Stimulated activated memory B cell treated with anti-CD40 and anti-IgM and Interleukin-4, amounts not matched to agents 10 μg/mL and 1 μg/mL and 100 μg/mL, for 72 hours (primary cell): ENCODE measurements around the gene SH3BGRL2.
"Not testable (repeated sequence)": the region's sequence is repeated elsewhere in the genome, so short reads cannot be mapped to it uniquely, and the experiment has no call there.

Experiments
- ATAC-seq: fragments of 150-1000 bp; cut with Tn5 transposase; 2 replicates; pipeline ENCODE4 v1.10.0; 2021
- H3K27ac Mint-ChIP-seq: one replicate; pipeline ENCODE4 v1.8.0; 2022; ENCODE audit warnings: mild to moderate bottlenecking, mixed read lengths
- H3K27me3 Mint-ChIP-seq: one replicate; pipeline ENCODE4 v1.8.0; 2022; ENCODE audit warnings: mixed read lengths
- H3K36me3 Mint-ChIP-seq: one replicate; pipeline ENCODE4 v1.8.0; 2022; ENCODE audit warnings: mixed read lengths
- H3K4me1 Mint-ChIP-seq: one replicate; pipeline ENCODE4 v1.8.0; 2022; ENCODE audit warnings: mixed read lengths
- H3K4me3 Mint-ChIP-seq: one replicate; pipeline ENCODE4 v1.8.0; 2022; ENCODE audit warnings: mild to moderate bottlenecking, moderate library complexity, mixed read lengths
- H3K9me3 Mint-ChIP-seq: one replicate; pipeline ENCODE4 v1.8.0; 2022; ENCODE audit warnings: mixed read lengths

Gene SH3BGRL2

DNA sequence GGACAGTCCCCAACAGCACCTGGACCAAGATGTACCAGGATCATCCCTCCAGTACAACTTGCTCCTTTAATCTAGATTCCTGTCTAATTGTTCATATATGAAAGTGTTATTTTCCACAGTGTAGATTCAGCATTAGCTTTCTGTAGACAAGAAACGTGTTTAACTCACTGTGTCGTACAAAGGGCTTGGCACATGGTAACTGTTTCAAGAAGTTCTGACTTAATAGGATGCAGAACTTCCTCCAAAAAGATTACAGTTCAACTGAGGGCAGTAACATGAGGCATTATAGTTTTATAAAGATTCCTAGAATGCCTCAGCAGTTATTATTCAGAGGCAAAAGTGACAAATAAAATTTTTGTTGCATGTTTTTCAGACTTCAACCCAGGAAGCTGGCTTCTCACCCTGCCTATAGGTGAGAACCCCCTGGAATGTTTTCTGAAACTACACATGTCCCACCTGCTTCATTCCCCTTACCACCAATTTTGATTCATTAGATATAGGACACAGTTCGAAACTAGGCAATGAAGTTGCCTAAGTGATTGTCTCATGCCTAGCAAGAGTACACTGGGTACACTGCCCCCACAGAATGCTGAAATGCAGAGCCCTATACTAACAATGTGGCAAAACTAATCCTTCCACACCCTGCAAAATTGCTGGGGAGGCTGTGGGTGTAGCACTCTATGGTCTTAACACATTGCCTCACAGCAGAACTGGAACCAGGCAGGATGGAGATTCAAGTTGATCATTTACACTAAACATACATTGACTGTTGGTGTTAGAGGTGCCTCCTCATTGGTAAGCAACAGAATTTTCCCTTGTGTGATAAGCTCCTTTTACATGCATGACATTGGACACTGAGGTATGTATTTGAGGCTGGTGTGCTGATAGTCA is 22.6 kb upstream of the SH3BGRL2 start:
- ATAC-seq: peak; percentile 31
- Mint-ChIP-seq H3K36me3 (no peaks in the 10 kb centered on the region), H3K27ac (no peak overlapping the region), H3K4me3 (no peak overlapping the region), H3K27me3 (peaks cover 8% of the 10 kb centered on the region), H3K9me3 (no peaks in the 10 kb centered on the region), H3K4me1 (no peaks in the 10 kb centered on the region)

DNA sequence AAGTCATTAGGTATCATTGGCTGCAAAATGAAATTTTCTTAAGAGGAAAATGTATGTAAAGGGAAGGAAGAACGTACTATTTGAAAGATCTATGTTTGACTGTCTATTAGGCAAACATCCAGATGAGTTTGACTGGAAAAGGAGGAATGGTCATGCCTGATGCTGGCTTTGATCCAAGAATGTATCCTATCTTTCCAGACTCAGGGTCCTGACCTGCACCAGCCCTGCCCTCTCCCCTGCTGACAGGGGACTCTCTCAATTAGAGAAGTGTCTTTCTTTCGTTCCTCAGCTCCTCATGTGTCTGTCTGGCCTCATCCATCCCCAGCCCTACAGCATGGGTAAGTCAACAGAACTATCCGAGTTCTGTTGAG is 21.9 kb upstream of the SH3BGRL2 start:
- Mint-ChIP-seq H3K4me3 (no peak overlapping the region), H3K27ac (no peak overlapping the region), H3K36me3 (no peaks in the 10 kb centered on the region), H3K4me1 (no peaks in the 10 kb centered on the region), H3K27me3 (peaks cover 8% of the 10 kb centered on the region), H3K9me3 (no peaks in the 10 kb centered on the region)
- ATAC-seq: no peak

DNA sequence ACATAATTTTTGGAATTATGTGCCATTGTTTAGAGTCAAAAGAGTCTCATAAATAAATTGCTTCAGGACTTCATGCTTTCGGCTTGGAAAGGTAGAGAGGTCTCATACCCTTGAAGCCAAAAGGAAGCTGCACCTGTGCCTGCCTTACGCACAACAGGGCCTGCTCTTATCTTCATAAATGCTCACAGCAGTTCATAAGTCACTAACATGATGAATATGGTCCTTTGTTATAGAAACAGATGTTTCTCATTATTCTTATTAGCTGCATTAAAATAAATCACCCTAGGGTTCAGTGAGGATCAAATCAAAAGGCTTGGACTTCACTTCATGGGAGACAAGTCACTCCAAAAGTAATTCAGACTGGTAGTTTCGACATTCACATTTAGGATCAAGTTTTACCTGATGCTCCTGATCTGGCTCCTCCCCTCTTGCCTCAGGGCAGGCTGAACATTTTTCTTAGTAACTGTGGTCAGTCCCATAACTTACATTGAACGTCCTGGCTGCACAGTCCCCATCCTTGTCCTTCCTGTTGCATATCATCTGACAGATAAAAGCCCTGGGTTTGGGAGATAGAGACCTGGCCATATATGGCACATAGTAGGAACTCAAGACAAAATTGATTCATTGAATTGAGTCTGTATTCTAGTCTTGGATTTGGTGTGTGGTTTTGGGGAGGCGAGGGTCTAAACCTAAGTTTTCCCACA is 20.7 kb upstream of the SH3BGRL2 start:
- no peak for ATAC-seq
- no peak overlapping the region for H3K4me3 Mint-ChIP-seq
- H3K27me3 Mint-ChIP-seq: peaks cover 8% of the 10 kb centered on the region
- H3K9me3 Mint-ChIP-seq: no peaks in the 10 kb centered on the region
- H3K36me3 Mint-ChIP-seq: no peaks in the 10 kb centered on the region
- H3K27ac Mint-ChIP-seq: no peak overlapping the region
- no peaks in the 10 kb centered on the region for H3K4me1 Mint-ChIP-seq

DNA sequence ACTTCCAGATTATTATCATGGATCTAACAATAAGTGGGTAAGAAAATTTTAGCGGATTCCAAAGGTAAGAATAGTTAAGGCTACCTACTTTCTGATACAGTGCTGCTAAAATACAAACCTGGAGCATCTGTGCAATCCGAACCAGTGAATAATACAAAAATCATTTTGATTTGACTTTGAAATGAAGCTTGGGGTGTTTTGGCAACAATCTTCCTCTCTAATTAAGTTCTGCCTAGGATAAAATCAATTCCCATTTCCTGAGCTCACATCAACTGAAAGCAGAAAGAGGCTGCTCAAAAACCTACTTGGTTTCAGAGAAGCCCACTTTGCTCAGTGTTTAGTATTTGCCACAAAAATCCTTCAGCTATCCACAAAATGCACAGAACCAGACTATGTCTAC is 18.7 kb upstream of the SH3BGRL2 start:
- ATAC-seq: no peak
- Mint-ChIP-seq H3K9me3 (no peaks in the 10 kb centered on the region), H3K36me3 (no peaks in the 10 kb centered on the region)

DNA sequence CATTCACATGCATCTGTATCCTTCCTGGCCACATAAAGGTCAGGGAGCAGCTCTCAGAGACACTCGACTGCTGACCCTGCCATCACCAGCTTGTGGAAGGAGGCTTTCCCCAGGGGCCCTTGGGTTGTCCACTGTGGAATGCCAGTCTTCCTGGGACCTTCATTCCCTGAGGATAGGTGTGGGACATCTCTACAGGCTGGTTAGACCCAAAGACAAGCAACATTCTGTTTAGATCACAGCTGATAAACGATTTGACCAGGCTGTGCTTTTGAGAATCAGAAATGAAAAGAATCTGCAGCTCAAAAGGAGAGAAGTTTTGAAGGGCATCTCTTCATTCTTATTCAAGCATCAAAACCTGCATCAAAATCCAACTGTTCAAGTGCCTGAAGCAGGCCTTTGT is 18.2 kb upstream of the SH3BGRL2 start:
- Mint-ChIP-seq H3K4me1 (no peaks in the 10 kb centered on the region), H3K27me3 (no peaks in the 10 kb centered on the region), H3K4me3 (no peak overlapping the region), H3K36me3 (no peaks in the 10 kb centered on the region), H3K27ac (no peak overlapping the region), H3K9me3 (no peaks in the 10 kb centered on the region)
- no peak for ATAC-seq

More for the DNA sequence above, 18.7 kb upstream of the SH3BGRL2 start:
- Mint-ChIP-seq H3K27me3 (peaks cover 3% of the 10 kb centered on the region), H3K4me1 (no peaks in the 10 kb centered on the region), H3K27ac (no peak overlapping the region), H3K4me3 (no peak overlapping the region)

DNA sequence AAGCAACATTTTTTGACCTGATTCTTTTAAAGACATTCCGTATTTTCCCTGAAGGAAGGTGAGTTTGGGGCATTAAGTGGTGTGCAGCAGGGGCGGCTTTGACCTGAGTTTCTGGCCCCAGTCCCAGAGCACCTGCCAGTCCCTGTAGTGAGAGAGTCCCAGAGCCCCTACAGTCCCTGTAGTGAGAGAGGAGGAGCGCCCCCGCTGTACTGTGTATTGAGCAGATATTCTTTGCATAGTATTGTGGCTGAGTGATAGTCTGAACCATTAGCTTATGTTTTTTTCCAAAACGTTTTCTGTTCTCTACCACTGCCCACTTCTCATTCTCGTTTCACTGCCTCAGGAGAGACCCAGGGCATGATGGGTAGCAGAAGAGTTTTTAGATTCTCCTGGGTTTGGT is 17.2 kb upstream of the SH3BGRL2 start:
- Mint-ChIP-seq H3K36me3 (no peaks in the 10 kb centered on the region), H3K27ac (no peak overlapping the region), H3K4me3 (no peak overlapping the region), H3K4me1 (no peaks in the 10 kb centered on the region), H3K27me3 (no peaks in the 10 kb centered on the region), H3K9me3 (no peaks in the 10 kb centered on the region)
- no peak for ATAC-seq

DNA sequence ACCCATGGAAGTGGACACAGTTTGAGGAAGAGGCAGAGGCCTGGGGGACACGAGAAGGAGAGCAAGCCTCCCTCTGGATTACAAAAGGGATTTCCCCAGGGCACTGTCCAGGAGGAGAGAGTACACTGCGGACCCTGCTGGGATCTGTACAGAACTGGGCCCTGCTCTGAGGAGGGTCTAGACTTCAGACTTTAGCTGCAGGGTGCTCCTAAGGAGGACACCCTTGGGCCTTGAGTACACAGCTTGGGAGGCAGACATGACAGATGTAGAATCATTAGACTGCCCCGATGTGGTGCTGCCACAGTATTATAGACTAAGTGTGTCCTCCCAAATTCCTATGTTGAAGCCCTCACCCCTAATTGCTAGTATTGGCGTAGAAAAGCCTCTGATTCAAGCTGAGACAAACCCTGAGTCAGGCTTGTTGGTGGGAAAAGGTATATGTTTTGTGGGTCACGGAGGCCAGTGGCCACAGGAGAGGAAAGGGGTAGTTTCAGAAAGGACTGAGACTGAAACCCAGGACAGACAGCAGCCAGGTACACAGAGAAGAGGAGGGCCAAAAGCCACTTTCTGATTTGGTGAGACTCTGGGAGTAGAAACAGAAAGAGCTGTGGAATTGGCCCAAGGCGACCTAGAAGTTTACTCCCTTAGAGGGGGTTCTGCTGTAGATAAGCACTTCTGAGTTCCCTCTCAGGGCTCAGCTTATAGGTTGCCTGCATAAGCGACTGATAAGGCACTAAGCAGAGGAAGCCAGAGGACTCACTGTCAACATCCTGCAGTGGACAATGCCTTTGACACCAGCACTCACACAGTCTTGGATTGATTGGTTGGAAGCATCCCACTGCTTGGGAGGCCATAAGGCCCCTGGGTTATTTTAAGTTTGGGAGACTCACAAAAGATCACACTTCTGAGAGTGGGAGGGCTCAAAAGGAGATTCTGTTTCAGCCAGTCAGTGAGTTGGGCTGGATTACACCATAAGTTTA is 16.5 kb upstream of the SH3BGRL2 start:
- no peak for ATAC-seq
- H3K9me3 Mint-ChIP-seq: no peaks in the 10 kb centered on the region
- H3K27ac Mint-ChIP-seq: no peak overlapping the region
- no peaks in the 10 kb centered on the region for H3K36me3 Mint-ChIP-seq
- H3K4me3 Mint-ChIP-seq: no peak overlapping the region
- H3K27me3 Mint-ChIP-seq: no peaks in the 10 kb centered on the region
- no peaks in the 10 kb centered on the region for H3K4me1 Mint-ChIP-seq

DNA sequence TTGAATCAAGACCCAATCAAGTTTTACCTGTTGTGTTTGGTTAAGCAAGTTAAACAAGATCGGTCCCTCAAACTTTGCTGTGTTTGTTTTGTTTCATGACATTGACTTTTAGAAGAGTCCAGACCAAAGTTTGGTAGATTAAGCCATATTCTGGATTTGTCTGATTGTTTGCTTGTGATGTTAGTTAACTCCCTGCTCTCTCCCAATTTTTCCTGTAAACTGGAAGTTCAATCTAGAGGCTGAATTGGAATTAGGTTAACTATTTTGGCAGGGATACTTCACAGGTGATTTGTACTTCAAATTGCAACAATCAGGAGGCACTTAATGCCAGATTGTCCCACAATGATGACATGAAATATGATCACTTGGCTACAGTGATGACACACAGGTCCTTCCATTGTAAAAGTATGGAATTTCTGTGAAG is 13.6 kb upstream of the SH3BGRL2 start:
- Mint-ChIP-seq H3K36me3 (no peaks in the 10 kb centered on the region), H3K9me3 (no peaks in the 10 kb centered on the region), H3K27ac (no peak overlapping the region), H3K4me1 (no peaks in the 10 kb centered on the region), H3K4me3 (no peak overlapping the region), H3K27me3 (no peaks in the 10 kb centered on the region)
- no peak for ATAC-seq

DNA sequence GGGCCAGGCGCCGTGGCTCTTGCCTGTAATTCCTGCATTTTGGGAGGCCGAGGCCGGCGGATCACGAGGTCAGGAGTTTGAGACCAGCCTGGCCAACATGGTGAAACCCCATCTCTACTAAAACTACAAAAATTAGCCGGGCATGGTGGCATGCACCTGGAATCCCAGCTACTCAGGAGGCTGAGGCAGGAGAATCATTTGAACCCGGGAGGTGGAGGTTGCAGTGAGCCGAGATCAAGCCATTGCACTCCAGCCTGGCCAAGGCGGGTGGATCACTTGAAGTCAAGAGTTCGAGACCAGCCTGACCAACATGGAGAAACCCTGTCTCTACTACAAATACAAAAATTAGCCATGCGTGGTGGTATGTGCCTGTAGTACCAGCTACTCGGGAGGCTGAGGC is 12.7 kb upstream of the SH3BGRL2 start:
- not testable (repeated sequence) for H3K27ac Mint-ChIP-seq, H3K36me3 Mint-ChIP-seq

DNA sequence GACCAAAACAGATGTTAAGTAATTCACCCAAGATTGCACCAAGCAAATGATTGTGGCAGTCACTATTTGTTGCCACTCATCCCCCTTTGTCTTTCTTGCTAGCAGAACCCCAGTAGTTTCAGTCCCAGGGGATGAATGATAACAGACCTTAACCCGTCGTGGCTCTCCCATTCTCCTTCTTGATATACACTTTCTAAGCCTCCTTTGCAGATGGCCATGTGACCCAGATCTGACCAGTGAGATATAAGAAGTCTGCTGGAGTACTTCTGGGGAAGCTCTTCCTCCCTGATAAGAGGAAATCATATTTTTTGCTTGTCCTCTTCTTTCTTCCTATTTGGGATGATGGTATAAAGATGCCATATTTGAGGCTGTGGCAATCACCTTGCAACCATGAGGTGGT is 9.6 kb upstream of the SH3BGRL2 start:
- ATAC-seq: no peak
- Mint-ChIP-seq H3K36me3 (no peaks in the 10 kb centered on the region), H3K9me3 (no peaks in the 10 kb centered on the region), H3K27me3 (no peaks in the 10 kb centered on the region), H3K4me1 (no peaks in the 10 kb centered on the region), H3K27ac (no peak overlapping the region), H3K4me3 (no peak overlapping the region)

More for the DNA sequence above, 12.7 kb upstream of the SH3BGRL2 start:
- not testable (repeated sequence) for H3K4me1 Mint-ChIP-seq, H3K4me3 Mint-ChIP-seq, H3K9me3 Mint-ChIP-seq, ATAC-seq, H3K27me3 Mint-ChIP-seq

DNA sequence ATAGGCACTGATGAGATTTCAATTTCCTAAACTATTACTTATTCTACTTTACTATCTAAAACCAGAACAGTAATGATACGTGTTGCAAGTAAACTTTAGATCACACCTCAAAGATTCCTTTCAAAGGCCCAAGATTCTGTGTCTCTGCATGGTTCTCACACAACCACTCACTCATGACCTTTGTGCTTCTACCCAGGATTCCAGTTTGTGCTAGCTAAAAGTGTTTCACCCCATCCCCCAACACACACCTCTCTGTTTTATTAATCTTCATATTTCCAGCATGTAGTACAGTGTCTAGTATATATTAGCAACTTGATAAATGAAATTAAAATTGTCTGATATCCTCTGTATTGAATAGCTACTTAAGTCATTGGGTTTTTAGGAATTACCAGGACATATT is 8.8 kb upstream of the SH3BGRL2 start:
- Mint-ChIP-seq H3K4me1 (no peaks in the 10 kb centered on the region), H3K36me3 (no peaks in the 10 kb centered on the region), H3K9me3 (no peaks in the 10 kb centered on the region), H3K27ac (no peak overlapping the region), H3K4me3 (no peak overlapping the region), H3K27me3 (no peaks in the 10 kb centered on the region)
- no peak for ATAC-seq

DNA sequence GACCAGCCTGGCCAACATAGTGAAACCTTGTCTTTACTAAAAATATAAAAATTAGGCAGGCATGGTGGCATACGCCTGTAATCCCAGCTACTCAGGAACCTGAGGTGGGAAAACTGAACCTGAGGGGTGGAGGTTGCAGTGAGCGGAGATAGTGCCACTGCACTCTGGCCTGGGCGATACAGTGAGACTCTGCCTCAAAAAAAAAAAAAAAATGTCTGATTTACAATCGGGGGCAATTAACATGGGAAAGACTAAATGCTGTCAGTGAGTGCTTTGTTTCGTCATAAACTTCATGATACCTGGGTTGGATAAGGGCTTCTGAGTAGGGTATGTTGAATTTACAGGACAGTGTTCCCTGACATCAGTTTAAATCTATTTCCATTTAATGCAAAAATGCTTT is 8.0 kb upstream of the SH3BGRL2 start:
- H3K36me3 Mint-ChIP-seq: no peaks in the 10 kb centered on the region
- H3K27ac Mint-ChIP-seq: no peak overlapping the region
- no peaks in the 10 kb centered on the region for H3K9me3 Mint-ChIP-seq
- H3K4me1 Mint-ChIP-seq: no peaks in the 10 kb centered on the region
- H3K27me3 Mint-ChIP-seq: no peaks in the 10 kb centered on the region
- no peak for ATAC-seq
- no peak overlapping the region for H3K4me3 Mint-ChIP-seq

DNA sequence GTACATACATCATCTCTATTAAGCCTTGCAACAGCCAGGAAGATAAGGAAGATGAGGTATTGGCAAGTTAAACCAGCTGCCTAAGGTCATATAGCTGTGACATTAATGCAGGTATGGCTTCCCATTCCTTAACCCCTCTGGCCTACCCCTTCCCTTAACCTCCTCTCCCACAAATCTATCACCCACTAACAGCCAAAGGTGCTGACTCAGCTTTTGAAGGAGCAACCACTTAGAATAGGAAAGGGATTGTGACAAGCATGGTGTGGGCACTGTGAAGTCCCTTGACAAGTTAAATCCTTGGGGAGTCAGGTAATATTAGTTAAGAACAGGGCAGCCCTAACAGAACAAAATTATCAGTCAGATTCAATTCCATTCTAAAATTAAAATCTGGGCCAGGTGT is 5.4 kb upstream of the SH3BGRL2 start:
- peaks cover 2% of the 10 kb centered on the region for H3K4me1 Mint-ChIP-seq
- H3K27ac Mint-ChIP-seq: no peak overlapping the region
- H3K36me3 Mint-ChIP-seq: no peaks in the 10 kb centered on the region
- peaks cover 14% of the 10 kb centered on the region for H3K27me3 Mint-ChIP-seq
- ATAC-seq: no peak
- H3K9me3 Mint-ChIP-seq: no peaks in the 10 kb centered on the region
- no peak overlapping the region for H3K4me3 Mint-ChIP-seq

DNA sequence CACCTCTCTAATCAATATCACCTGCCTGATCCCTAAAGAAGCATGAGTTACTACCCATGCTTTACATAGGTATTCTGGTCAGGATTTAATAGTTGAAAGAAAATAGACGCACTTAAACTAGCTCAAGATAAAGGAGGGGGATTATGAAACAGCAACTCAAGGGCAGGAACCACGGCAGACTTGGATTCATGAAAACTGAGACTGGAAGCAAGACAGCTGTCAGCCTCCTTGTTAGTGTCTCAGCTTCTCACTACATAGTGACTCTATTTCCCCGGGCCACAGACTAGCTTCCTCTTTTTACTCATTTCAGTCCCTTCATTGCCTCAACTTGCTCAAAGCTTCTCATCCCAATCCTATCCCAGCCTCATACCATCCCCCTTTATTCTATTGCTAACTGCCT is 4.3 kb upstream of the SH3BGRL2 start:
- H3K36me3 Mint-ChIP-seq: no peaks in the 10 kb centered on the region
- no peak overlapping the region for H3K4me3 Mint-ChIP-seq
- H3K27me3 Mint-ChIP-seq: peaks cover 25% of the 10 kb centered on the region
- ATAC-seq: no peak
- no peaks in the 10 kb centered on the region for H3K9me3 Mint-ChIP-seq
- peaks cover 12% of the 10 kb centered on the region for H3K4me1 Mint-ChIP-seq
- no peak overlapping the region for H3K27ac Mint-ChIP-seq

DNA sequence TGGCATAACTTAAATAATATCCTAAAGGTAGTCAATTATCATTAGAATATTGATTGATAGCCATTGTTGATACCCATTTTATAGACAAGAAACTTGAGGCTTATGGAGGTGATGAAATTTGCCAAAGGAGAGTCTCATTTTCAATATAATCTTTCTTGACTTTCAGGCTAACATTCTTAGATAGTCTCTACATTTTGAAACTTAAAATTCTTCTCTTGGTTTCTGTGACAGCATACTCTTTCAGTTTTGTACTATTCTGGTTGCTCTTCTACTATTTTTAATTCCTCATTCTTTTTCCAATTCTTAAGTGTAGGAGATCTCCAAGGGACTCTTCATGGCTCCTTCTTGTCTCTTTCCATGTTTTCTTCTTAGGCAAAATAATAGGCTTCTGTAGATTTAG is 3.7 kb upstream of the SH3BGRL2 start:
- ATAC-seq: no peak
- Mint-ChIP-seq H3K27me3 (peaks cover 30% of the 10 kb centered on the region), H3K4me1 (peaks cover 14% of the 10 kb centered on the region), H3K36me3 (no peaks in the 10 kb centered on the region), H3K9me3 (no peaks in the 10 kb centered on the region), H3K27ac (no peak overlapping the region), H3K4me3 (no peak overlapping the region)
